NCI-H1105 treated with DMSO at 0.1 percent for 48 hours (cell line): Measurements from ENCODE around the gene HAUS3.
"Not testable (repeated sequence)": the region's sequence is repeated elsewhere in the genome, so short reads cannot be mapped to it uniquely, and the experiment has no call there.

Source experiments
- DNase-seq: peaks from one replicate; lab custom pipeline; 2025; lab: John Stamatoyannopoulos, UW

Gene HAUS3

DNA sequence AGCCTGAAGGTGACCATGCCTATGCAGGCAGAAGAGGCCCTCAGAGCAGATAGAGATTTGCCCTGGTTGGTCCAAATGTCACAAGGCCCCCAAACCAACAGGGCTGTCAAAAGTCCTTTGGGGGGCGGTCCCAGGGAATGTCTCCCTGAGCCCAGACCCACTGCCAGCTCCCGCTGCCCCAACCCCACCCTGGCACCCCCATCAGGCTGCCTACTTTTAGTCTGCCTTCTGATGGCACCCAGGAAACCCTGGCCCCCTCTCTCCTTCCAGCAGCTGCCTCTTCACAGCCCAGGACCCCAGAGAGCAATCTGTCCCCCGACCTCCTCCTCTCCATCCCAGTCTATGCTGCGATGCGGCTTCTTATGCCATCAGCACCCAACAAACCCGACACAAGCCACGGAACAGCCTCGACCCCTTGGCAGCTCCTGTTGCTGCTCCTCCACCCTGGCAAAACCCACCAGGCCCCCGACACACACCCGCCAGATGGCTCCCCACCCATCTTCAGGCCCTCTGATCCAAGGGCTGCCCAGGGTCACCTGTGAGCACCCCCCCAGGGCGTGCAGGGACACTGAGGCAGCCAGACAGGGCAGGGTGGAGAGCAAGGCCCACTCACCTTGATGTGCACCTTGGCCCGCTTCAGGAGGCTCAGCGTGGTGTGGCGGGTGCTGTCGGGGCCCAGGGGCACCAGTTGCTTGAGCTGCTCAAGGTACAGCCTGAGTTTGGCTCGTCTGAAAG, 10.0 kb upstream of the HAUS3 start:
- DNase-seq: no peak

DNA sequence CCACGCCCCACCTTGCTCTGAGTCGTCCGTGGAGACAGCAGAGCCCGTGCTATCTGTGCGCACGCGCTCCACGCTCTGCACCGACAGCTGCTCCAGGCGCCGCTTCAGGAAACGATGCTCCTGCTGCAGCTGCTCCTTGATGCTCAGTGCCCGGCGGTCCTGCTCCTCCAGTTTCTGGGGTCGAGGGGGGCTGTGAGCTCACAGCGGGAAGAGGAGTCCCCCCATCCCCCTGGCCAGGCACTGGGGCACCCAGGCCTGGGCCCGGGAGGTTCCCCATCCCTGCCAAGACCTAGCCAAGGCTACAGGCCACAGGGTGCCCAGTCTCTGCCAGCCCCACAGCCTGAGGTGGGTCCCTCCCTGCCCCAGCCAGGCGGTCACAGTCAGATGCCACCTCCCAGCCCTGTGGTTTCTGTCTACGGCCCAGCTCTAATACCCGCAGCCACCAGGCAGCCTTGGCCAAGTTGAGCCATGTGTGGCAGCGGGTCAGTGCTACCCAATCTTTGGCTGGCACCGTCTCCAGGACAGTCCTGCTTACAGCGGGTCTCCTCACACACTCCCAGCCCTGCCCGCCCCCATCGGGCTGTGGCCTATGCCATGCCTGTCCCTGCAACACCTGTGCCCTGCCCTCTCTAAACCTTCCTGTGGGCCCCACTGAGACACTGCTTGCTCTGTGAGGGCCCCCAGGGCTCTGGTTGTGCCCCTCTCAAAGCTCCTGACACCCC, 9.3 kb upstream of the HAUS3 start:
- no peak for DNase-seq

DNA sequence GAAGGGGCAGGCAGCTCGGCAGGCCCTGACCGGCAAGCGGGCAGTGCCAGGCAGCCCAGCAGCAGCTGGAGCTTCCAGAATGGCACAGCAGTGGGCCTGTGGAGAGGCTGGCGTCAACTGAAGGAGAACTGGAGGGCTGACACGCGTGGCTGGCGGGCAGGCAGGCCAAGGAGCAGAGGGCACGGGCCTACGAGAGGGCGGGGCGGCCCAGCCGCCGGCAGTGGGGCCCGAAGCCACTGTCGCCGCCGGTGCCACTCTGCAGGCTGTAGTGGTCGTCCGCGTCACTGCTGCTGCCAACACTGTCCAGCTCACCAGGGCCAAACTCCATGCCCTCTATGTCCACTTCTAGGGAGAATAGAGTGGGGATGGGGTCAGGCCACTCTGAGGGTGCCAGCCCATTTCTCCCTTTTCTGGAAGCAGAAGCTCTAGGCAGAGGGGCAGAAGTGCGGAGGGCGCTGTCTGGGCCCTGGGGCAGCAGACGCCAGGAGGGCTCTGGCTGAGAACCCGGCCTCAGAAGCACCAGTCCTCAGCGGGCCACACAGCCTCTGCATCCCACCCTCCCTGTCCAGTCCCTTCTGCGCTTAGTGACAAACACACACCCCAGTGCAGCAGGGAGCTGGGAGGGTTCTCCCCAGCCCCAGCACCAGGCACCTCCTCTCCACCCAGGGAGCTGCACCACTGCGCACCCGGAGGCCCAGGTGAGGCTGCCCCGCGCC, 8.6 kb upstream of the HAUS3 start:
- DNase-seq: no peak

DNA sequence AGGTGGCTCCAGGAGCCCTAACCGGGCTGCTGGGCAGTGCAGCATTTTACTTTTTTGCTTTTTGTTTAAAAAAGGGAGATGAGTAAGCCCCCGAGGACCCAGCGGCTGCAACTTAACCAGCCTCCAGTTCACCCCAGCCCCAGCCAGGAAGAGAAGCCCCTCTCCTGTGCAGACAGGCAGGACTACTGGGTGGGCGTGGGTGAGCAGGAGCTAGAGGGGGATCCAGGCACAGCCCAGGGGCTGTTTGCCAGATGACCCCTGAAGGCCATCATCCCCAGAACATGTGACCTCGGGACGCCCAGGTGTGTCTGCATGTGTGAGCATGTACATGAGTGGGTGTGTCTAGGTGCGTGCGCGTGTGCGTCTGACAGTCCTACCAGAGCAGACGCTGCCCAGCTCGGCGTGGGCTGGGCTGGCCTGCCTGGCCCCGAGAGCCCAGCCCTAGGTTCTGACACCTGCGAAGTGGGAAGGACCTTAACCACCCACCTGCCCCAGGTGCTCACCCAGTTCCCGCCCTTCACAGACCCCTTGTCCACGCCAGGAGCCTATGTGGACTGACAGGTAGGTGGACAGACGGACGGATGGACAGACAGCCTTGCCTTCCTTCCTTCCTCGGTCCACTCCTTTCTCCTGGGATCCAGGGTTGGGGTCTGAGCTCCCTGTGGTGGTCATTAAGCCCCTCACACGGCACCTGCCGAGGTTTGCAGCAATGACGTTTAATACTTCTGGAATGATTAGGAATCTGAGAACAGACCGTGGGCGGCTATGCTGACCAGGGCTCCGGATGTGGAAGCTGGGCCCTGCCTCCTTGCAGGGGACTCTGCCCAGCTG, 7.8 kb upstream of the HAUS3 start:
- DNase-seq: no peak

DNA sequence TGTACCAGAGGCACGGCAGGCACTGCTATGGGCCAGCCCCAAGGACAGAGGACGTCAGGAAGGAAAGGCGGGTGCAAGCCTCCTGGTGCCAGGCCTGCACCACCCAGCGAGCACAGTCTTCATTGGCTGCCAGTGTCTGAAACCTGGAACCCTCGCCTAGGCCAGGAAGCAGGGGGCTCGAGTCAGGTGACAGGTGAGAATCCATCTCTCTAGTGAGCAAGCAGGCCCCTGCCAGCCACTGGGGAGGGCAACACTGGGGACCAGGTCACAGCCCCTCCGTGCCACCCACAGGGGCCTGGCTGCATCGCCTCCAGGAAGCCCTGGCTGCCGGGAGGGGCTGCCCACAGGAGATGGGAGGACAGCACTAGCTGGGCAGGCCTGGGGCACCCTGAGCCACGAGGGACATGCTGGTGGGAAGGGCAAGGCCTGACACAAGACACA, 6.9 kb upstream of the HAUS3 start:
- no peak for DNase-seq

DNA sequence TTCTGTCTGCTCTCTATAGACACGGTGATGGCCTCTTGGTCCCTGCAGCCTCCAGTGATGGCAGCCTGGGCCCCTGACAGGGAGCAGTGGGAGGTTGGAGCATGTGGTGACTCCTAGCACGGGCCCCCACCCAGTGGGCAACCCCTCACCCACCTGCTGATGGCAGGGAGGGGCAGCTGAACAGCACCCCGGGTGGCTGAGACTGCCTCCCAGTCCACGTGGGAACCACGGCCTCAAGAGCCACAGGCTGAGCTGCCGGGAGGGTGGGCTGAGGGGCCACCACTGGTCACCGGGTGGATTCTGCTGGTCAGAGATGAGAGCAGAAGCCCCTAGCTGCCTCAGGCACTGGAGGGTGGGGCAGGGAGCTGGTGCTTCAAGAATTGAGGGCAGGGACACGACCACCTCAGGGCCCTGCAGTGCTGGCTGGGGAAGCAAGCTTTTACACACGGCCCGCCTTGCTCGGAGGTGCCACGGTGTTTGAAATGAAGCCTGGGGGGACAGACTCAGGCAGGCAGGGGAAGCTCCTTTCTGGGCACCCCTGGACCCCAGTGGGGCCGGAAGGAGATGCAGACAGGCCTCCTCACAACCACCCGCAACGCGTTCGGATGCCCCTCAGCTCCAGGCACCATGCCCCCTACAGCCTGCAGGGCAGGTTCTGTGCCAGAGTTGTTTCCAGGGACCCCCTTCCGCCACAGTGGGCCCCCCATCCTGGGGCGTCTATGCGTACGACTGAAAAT, 6.3 kb upstream of the HAUS3 start:
- DNase-seq: no peak

DNA sequence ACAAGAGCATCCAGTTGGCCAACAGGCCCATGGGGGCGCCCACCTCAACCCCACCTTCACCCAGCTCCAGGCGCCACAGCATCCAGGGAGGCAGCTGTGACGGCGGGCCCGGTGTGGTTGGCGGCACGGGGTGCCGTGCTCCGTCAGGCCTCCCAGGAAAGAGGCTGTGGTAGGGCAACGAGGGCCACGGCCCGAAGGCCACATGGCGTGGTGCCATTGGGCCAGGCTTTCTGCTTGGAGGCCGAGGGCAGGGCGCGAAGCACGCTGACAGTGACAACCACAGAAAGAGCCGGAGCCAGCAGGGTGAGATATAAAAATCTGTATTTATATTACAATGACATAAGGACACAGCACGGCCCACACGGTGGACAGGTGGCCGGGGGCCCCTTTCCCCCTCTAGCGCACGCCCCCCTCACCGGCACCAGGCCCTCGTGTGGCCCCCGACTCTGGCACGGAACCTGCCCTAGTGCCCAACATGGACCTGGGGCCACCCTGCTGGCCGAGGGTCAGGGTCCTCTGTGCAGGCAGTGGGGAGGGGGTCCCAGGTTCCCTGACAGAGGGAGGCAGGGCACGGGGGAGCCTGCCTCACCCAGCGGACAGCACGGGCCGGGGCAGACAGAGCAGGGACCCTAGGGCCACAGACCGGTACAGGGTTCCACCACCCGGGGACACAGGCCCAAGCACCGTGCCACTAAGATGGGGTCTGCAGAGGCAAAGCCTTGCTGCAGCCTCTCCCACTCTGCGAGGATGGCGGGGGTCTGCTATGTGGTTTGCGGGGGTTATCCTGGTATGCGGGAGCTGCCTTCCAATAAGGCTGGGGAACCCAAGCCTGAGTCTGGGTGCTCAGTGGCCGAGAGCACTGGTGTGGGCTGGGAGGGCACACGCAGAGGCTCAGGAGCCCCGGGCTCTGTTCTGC, 5.5 kb upstream of the HAUS3 start:
- DNase-seq: no peak

DNA sequence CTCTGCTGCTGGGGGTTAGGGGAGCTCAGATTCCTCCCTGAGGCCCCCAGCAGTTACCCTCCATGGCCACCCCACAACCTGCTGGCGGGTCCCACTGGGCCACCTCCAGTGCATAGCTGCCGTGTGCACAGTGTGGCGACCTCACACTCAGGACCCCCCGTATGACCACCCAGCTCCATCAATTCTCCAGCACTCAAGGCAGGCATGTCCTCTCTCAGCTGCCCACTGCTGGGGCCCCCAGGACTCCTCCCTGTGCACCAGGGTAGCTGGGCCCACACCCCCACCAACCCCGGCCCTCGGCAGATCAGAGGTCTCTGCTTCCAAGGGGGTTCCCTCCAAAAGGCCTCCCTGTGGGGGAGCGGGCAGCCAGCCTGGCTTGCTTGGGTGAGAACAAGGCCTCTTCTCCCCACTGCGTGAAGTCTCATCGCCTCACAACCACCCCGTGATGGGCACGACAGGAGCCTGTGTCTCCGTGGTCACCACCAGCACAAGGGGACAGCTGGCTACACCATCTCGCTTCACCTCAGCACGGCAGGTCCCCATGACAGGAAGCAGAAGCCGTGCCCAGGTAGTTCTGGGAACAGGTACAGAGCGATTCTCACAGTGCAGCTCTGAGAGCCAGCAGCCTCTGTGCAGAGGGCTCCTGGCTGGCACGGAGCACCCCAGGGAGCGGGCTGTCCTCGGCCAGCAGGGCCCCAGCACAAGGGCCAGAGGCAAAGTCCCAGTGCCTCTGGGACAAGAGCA, 4.6 kb upstream of the HAUS3 start:
- no peak for DNase-seq

DNA sequence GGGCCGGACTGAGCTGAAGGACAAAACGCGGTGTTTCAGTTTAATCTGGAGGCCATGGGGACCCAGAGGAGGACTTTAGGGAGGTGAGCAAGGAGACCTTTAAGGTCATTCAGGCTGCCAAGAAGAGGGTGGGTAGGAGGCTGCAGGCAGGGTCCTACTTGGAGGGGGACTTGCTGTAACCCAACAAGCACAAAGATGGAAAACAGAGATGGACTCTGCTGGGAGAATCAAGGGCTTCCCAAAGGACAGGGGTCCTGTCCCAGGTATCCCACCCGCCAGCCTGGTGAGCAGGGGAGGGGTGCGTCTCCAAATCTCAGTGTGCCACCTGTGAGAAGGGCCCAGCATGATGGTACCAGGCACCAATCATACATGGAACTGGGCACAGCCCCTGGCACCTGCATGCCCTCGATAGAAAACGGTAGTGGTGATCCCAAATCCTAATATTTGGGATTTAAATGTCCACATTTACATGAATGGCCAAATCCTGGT, 3.9 kb upstream of the HAUS3 start:
- DNase-seq: no peak

DNA sequence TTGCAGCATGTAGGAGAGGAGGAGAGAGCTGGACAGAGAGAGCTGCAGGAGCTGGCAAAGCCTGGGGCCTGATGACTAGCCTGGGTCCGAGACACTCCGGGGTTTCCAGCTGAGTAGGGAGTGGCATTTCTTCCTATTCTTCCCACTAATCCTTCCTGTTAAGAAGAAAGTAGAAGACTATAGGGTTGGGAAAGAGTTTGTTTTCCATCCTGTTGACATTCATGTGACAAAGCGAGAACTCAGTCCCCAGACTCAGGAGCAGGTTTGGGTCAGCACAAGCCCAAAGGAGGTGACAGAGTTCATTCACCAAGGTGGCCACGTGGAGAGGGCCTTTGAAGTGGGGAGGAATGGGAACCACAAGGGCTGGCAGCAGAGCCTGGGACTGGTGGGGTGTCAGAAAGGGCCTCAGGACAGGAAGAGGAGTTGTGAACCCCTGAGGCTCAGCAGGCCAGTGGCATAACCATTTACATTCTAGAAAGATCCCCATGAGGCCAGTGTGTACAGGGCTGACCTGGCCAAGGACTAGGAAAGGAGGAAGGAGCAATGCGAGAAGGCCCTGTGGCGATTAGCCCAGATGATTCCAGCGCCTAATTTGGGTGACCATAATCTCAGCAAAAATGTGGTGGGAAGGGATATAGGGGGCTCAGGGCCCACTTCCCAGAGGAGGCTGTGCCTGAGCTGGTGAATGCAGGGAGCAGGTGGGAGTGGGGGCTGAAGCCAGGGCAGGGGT, 3.3 kb upstream of the HAUS3 start:
- DNase-seq: no peak

DNA sequence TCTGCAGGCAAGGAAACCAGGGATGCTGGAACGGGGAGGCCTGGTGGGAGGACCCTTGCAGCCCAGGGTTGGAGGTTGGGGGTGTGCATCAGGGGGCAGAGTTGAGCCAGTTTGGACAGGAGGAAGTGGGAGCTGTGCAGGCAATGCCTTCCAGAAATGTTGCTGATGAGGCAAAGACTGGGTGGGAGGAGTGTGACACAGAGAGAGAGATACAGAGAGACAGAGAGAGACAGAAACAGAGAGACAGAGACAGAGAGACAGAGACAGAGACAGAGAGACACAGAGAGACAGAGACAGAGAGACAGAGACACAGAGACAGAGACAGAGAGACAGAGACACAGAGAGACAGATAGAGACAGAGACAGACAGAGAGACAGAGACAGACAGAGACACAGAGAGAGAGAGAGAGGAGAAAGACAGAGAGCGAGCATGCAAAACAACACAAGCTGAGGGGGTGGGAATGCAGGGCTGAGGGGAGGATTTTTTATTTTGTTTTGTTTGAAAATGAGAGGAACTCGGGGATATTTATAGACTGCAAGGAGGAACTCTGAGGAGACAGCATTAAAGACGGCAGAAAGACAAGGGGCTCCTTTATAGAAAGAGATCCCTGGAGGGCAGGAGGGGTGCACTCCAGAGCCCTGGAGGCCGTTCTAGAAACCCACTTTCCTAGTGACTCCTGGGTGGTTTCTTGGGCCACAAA, 1.9 kb upstream of the HAUS3 start:
- no peak for DNase-seq

DNA sequence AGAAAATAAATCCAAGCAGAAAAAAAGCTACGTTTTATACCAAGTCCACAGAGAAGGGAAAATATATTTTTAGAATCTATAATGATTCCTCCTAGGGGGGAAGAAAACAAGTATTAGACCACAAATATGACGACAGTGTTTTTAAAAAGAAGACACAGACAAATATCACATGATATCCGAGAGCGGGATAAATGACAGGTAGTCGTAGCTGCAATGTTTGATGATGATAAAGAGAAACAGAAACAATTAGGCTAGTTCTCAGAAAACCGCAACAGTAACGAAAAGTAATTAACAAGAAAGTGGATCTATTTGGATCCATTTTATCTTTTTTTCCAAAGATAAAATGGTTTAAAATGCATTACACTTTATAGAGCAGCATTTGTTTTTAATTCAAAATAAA, 918 bp downstream of the HAUS3 start:
- no peak for DNase-seq

DNA sequence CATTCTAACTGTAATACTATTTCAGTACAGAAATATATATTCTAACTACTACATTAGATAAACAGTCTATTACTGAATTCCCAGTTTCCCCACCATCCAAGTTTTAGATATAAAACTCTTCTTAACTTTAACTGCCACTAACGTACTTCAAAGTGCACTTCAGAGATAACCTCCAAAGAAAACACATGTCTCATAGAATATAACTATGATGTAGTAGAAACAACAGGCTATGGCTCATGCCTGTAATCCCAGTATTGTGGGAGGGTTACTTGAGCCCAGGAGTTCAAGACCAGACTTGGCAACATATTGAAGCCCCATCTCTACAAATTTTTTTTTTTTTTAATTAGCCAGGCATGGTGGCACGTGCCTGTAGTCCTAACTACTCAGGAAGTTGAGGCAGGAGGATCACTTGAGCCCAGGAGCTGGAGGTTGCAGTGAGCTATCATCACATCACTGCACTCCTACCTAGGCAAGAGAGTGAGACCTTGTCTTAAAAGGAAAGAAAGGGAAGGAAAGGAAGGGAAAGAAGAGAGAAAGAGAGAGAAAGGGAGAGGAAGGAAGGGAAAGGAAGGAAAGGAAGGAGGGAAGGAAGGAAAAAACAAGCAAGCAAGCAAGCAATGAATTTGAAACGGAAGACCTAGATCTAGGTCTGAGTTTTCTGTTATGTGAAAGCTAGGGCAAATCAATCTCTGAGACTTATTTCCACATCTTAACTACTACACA, 4.8 kb downstream of the HAUS3 start:
- no peak for DNase-seq

DNA sequence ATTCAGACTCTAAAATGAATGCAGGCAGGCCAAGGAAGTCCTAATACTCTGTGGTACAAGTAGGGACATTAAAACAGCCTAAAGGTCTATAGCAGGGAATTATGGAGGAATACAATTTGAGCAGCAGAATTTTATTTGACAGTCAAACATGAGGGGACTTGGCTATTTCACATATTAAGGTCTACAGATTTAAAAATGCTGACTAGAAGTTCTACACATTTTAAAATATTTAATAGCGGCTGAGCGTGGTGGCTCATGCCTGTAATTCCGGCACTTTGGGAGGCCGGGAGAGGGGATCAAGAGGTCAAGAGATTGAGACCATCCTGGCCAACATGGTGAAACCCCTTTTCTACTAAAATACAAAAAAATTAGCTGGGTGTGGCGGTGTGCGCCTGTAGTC, 10.8 kb downstream of the HAUS3 start:
- no peak for DNase-seq

DNA sequence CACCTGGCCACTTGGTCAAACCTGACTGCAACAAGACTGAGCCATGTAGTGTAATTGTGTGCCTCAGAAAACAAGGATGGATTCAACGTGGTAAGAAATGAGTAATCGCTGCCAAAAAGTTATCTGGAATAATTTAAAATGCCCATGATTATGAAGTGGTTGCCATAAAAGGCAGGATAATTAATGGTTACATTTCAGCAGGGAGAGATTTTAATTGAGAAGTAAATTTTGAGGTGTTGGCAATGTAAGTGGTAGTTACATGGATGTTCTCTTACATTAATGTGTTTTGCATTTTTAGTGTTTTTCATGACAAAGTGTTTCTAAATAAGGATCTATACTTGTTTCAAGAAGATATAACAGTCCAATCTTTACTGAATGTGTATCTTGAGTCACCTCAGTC, 15.7 kb downstream of the HAUS3 start:
- DNase-seq: peak; percentile 65

DNA sequence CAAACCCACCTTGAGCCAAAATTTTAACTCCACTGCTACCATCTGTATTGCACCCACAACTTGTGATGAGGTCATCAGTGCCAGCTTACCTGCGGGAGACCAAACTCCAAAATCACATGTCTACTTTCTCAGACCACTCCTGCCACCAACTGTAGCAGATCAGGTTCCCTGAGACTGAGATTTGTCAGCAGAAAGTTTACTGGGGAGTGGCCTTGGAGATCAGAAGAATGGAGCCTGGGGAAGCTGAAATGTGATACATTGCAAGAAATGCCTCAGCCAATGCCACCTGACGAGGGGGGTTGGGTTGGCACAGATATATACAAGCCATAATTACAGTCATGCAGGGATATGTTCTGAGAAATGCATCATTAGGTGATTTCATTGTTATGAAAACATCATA, 19.1 kb downstream of the HAUS3 start:
- DNase-seq: no peak

DNA sequence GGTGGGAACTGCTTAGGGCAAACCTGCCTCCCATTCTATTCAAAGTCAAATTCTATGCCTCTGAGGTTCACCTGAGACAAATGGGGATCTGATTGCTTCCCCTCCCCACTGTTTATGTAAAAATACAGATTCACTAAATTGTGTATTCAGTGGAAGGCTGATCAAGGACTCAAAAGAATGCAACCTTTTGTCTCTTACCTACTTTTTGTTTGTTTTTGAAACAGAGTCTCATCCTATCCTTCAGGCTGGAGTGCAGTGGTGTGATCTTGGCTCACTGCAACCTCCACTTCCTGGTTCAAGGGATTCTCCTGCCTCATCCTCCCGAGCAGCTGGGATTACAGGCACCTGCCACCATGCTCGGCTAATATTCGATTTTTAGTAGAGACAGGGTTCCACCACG, 20.5 kb downstream of the HAUS3 start:
- not testable (repeated sequence) for DNase-seq
